B cell (primary cell): Measurements from ENCODE around the gene GALNT18. TPM values are rescaled to one million over a fixed set of nuclear protein-coding genes. Genes with fewer than 3 reads are reported as not detected.

Source experiments
- ATAC-seq: fragments of 200-7000 bp; cut with Tn5 transposase; one replicate; pipeline ENCODE4 v1.10.0; 2021; ENCODE audit warnings: low read depth, mild to moderate bottlenecking, moderate number of reproducible peaks, moderate library complexity
- CTCF ChIA-PET: fragments of 350-600 bp; sonication (Branson Sonifier 250); formaldehyde crosslinking; loops from one replicate; lab custom pipeline; 2021; ENCODE audit warnings: antibody characterized with exemption, inconsistent platforms; lab: Charles Lee
- POLR2A ChIA-PET: fragments of 350-600 bp; sonication (Branson Sonifier 250); formaldehyde crosslinking; loops from one replicate; lab custom pipeline; 2021; ENCODE audit warnings: antibody characterized with exemption; lab: Charles Lee
- DNase-seq: peaks from one replicate; pipeline ENCODE4 v3.0.0; 2013
- H2AFZ ChIP-seq: 2 replicates; pipeline ENCODE4 v1.6.1; 2012; ENCODE audit warnings: mild to moderate bottlenecking, low read depth, low read length; ENCODE audit not compliant: insufficient read depth, poor library complexity, severe bottlenecking
- H3K27ac ChIP-seq, 2 donors: 1 replicate in 1 of 2; 2 replicates in 1 of 2; pipeline ENCODE4 v1.5.1; 2012 to 2013; ENCODE audit warnings: low read length in 2 of 2, mild to moderate bottlenecking in 2 of 2, moderate library complexity in 1 of 2
- H3K27me3 ChIP-seq, 4 experiments: fragments of 200-600 bp in 1 of 4; sonication (generic) in 1 of 4; replicated peaks in 1 of 4; 1 replicate in 2 of 4; 2 replicates in 2 of 4; pipeline versions ENCODE4 v1.6.1 to v1.7.0; 2013 to 2016; ENCODE audit warnings: low read length in 3 of 4, mild to moderate bottlenecking in 2 of 4, mixed read lengths in 1 of 4, moderate library complexity in 1 of 4; ENCODE audit not compliant: insufficient read depth in 4 of 4, control insufficient read depth in 3 of 4; ENCODE audit errors: control extremely low read depth in 1 of 4
- H3K36me3 ChIP-seq, 2 experiments: replicated peaks in 1 of 2; 1 replicate in 1 of 2; 2 replicates in 1 of 2; pipeline versions ENCODE4 v1.6.1 to v1.7.1; 2013; ENCODE audit warnings: low read length in 1 of 2; ENCODE audit not compliant: insufficient read depth in 2 of 2, control insufficient read depth in 1 of 2; ENCODE audit errors: control extremely low read depth in 1 of 2, extremely low read depth in 1 of 2
- H3K4me1 ChIP-seq, 2 donors: fragments of 200-600 bp in 1 of 2; sonication (generic) in 1 of 2; 1 replicate in 1 of 2; 2 replicates in 1 of 2; pipeline versions ENCODE4 v1.5.1 to v1.6.1; 2013 to 2017; ENCODE audit warnings: low read length in 2 of 2; ENCODE audit not compliant: control insufficient read depth in 2 of 2, insufficient read depth in 2 of 2
- H3K4me2 ChIP-seq: replicated peaks from 2 replicates; pipeline ENCODE3; 2012; ENCODE audit warnings: mild to moderate bottlenecking, low read depth, low read length; ENCODE audit not compliant: poor library complexity, severe bottlenecking
- H3K4me3 ChIP-seq, 5 experiments: fragments of 200-600 bp in 1 of 5; sonication (generic) in 1 of 5; 1 replicate in 3 of 5; 2 replicates in 2 of 5; pipeline versions ENCODE4 v1.5.1 to v1.7.0; 2011 to 2016; ENCODE audit warnings: low read length in 4 of 5, mild to moderate bottlenecking in 4 of 5, low read depth in 2 of 5, control low read depth in 1 of 5, moderate library complexity in 1 of 5; ENCODE audit not compliant: insufficient read depth in 1 of 5; ENCODE audit errors: control extremely low read depth in 1 of 5, extremely low read depth in 1 of 5
- H3K79me2 ChIP-seq: fragments of 200-600 bp; sonication (generic); one replicate; pipeline ENCODE4 v1.6.0; 2016; ENCODE audit warnings: low read length; ENCODE audit not compliant: control insufficient read depth, insufficient read depth
- H3K9ac ChIP-seq: fragments of 200-600 bp; sonication (generic); 2 replicates; pipeline ENCODE4 v1.6.1; 2017; ENCODE audit warnings: mild to moderate bottlenecking, low read length, moderate library complexity
- H3K9me3 ChIP-seq, 3 donors: one replicate each; pipeline versions ENCODE4 v1.6.1 to v1.7.1; 2013; ENCODE audit warnings: low read length in 2 of 3; ENCODE audit not compliant: control insufficient read depth in 2 of 3, insufficient read depth in 1 of 3; ENCODE audit errors: control extremely low read depth in 1 of 3
- H4K20me1 ChIP-seq: 2 replicates; pipeline ENCODE4 v1.6.0; 2012; ENCODE audit warnings: mild to moderate bottlenecking, low read length; ENCODE audit not compliant: insufficient read depth, control insufficient read depth, poor library complexity, severe bottlenecking
- H3K27ac Mint-ChIP-seq: one replicate; pipeline ENCODE4 v1.8.0; 2021; ENCODE audit warnings: mixed read lengths
- H3K27me3 Mint-ChIP-seq: one replicate; pipeline ENCODE4 v1.8.0; 2021; ENCODE audit warnings: mixed read lengths
- H3K4me1 Mint-ChIP-seq: one replicate; pipeline ENCODE4 v1.8.0; 2021; ENCODE audit warnings: mixed read lengths
- H3K4me3 Mint-ChIP-seq: one replicate; pipeline ENCODE4 v1.8.0; 2021; ENCODE audit warnings: mixed read lengths
- H3K9me3 Mint-ChIP-seq: one replicate; pipeline ENCODE4 v1.8.0; 2022; ENCODE audit warnings: mixed read lengths; ENCODE audit not compliant: insufficient read depth
- CTCF ChIP-seq: fragments of 200-600 bp; IDR thresholded peaks from one replicate; pipeline ENCODE4 v1.8.0; 2022; ENCODE audit warnings: antibody characterized with exemption, mild to moderate bottlenecking
- EZH2 ChIP-seq: IDR thresholded peaks from 2 replicates; pipeline ENCODE4 v1.6.1; 2012; ENCODE audit warnings: borderline replicate concordance, low read depth, mild to moderate bottlenecking, moderate library complexity, low read length; ENCODE audit not compliant: insufficient read depth, poor library complexity, severe bottlenecking
- WGBS: methylation state at CpG from one replicate; pipeline ENCODE4 v1.1.5; 2013; ENCODE audit warnings: missing lambda C conversion rate; ENCODE audit not compliant: insufficient coverage; 5-methylcytosine and 5-hydroxymethylcytosine counted together
- intact Hi-C: fragments of 100-400 bp; cut with micrococcal nuclease; formaldehyde crosslinking; loops from one replicate; pipeline ENCODE4 v1.10.0; 2022
- polyA plus RNA-seq: library from polyadenylated mRNA; depleted of rRNA; stranded (reverse); fragments of >200 nt; gene quantifications from 2 replicates; pipeline ENCODE4 v1.2.3, GENCODE V29; 2012
- total RNA-seq, 2 donors: library from RNA; stranded (reverse); fragments of 120-200 nt in 1 of 2; gene quantifications; 1 replicate in 1 of 2; 2 replicates in 1 of 2; pipeline versions ENCODE4 v1.2.3 to v1.2.4, GENCODE V29; 2013 to 2022

Gene GALNT18
- total and polyA plus RNA-seq, 2 donors (not counting 1 experiment from before 2014, with no cell fraction given) = not detected

DNA sequence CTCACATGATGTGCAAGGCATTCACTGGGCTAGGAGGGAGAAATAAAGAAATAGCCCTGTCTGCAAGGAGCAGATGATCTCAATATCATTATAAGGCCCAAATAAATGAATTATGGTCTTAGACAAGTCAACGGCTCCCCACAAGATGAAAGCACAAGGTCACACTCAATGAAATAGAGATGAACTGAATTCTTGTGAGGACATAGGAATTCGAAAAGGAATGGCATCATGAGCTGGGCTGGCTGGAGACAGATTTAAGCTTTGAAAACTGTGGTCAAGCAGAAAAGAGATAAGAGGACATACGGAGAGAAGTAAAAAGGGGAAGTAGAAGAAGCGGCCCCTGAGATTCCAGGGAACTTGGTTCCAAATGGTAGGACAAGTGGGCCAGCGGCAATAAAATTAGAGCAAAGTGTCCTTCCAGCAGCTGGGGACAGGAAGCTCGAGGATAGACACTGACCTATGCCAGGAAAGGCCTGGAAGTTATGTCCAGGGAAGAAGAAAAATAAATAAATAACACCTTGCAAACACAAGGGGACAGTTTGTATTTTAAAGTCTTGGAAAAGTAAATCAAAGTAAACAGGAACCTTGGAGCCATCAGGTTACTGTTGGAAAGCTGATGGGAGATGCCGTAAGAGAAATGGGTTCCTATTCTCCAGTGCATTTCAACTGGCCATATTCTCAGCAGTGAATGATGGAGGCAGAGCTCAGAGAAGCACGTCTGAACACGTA lies 37.8 kb downstream of the GALNT18 start:
- CTCF ChIA-PET = no interaction called here
- whole genome bisulfite sequencing = 78% methylated on average over 6 of the region's 9 CpGs
- Mint-ChIP-seq H3K4me1 (no peaks in the 10 kb centered on the region), H3K27me3 (peaks cover 6% of the 10 kb centered on the region), H3K9me3 (no peaks in the 10 kb centered on the region), H3K27ac (no peak overlapping the region), H3K4me3 (no peak overlapping the region)
- Histone ChIP-seq H3K79me2 (no peaks in the 10 kb centered on the region), H3K27ac (no peak overlapping the region), H3K9ac (no peak overlapping the region), H4K20me1 (no peaks in the 10 kb centered on the region), H2AFZ (no peak overlapping the region), H3K36me3 (no peaks in the 10 kb centered on the region), H3K4me3 (no peak overlapping the region), H3K4me2 (no peak overlapping the region), H3K9me3 (peaks cover 0 to 2% (median 0%) of the 10 kb centered on the region in 3 donors), H3K27me3 (peaks cover 0 to 3% (median 0%) of the 10 kb centered on the region in 4 experiments), H3K4me1 (no peaks in the 10 kb centered on the region)
- POLR2A ChIA-PET = no interaction called here
- no peak for DNase-seq
- intact Hi-C loops = no loop called here
- no peak for ATAC-seq
- TF ChIP-seq EZH2 (no peak), CTCF (no peak)

GRCh38 chr11:11582011-11582701 lies 39.6 kb downstream of the GALNT18 start:
- H3K79me2 ChIP-seq = no peaks in the 10 kb centered on the region
- H3K4me2 ChIP-seq = no peak overlapping the region
- ChIA-PET CTCF (no interaction called here), POLR2A (no interaction called here)
- peaks cover 4% of the 10 kb centered on the region for H3K27me3 Mint-ChIP-seq
- DNase-seq (no peak), ATAC-seq (no peak)
- H3K9me3 ChIP-seq = peaks cover 0 to 5% (median 0%) of the 10 kb centered on the region in 3 donors
- H3K27ac Mint-ChIP-seq = no peak overlapping the region
- no peak for TF ChIP-seq CTCF
- no peak overlapping the region for H3K27ac ChIP-seq
- H3K27me3 ChIP-seq = peaks cover 0 to 3% (median 0%) of the 10 kb centered on the region in 4 experiments
- no peaks in the 10 kb centered on the region for H3K9me3 Mint-ChIP-seq
- H2AFZ ChIP-seq = no peak overlapping the region
- H3K36me3 ChIP-seq = no peaks in the 10 kb centered on the region
- no peaks in the 10 kb centered on the region for H3K4me1 ChIP-seq
- no peaks in the 10 kb centered on the region for H4K20me1 ChIP-seq
- H3K4me3 Mint-ChIP-seq = no peak overlapping the region
- intact Hi-C loops = no loop called here
- WGBS = 74% methylated on average over 4 of the region's 5 CpGs
- no peaks in the 10 kb centered on the region for H3K4me1 Mint-ChIP-seq
- H3K4me3 ChIP-seq = no peak overlapping the region
- H3K9ac ChIP-seq = no peak overlapping the region
